SJCRH30 (cell line): ENCODE data around the gene SYNJ1. TPM values are rescaled to one million over a fixed set of nuclear protein-coding genes. Genes with fewer than 3 reads are reported as not detected.
"Not testable (repeated sequence)": the region's sequence is repeated elsewhere in the genome, so short reads cannot be mapped to it uniquely, and the experiment has no call there.

Source experiments
- DNase-seq, 2 experiments: peaks; one replicate each; pipeline ENCODE4 v3.0.0-alpha.2; 2015 to 2020
- H3K27ac ChIP-seq: fragments of 250-450 bp; sonication (Bioruptor Pico); 2 replicates; pipeline ENCODE4 v1.5.1; 2020; ENCODE audit warnings: mild to moderate bottlenecking, moderate library complexity
- H3K27me3 ChIP-seq: fragments of 250-450 bp; sonication (Bioruptor Pico); 2 replicates; pipeline ENCODE4 v1.5.1; 2020; ENCODE audit warnings: mild to moderate bottlenecking, moderate library complexity
- H3K36me3 ChIP-seq: fragments of 250-450 bp; sonication (Bioruptor Pico); 2 replicates; pipeline ENCODE4 v1.5.1; 2020; ENCODE audit warnings: mild to moderate bottlenecking, moderate library complexity
- H3K4me1 ChIP-seq: fragments of 250-450 bp; sonication (Bioruptor Pico); 2 replicates; pipeline ENCODE4 v1.5.1; 2020; ENCODE audit warnings: mild to moderate bottlenecking, moderate library complexity
- H3K4me3 ChIP-seq: fragments of 250-450 bp; sonication (Bioruptor Pico); 2 replicates; pipeline ENCODE4 v1.5.1; 2020; ENCODE audit warnings: mild to moderate bottlenecking, moderate library complexity
- H3K9me3 ChIP-seq: fragments of 250-450 bp; sonication (Bioruptor Pico); replicated peaks from 2 replicates; pipeline ENCODE4 v1.5.1; 2020; ENCODE audit warnings: mild to moderate bottlenecking, moderate library complexity
- total RNA-seq: library from RNA; depleted of rRNA; stranded (reverse); fragments of >200 nt; shearing (Covaris generic); gene quantifications from 2 replicates; pipeline ENCODE4 v1.2.3, GENCODE V29; 2014; rRNA removed

The SYNJ1 gene
- 8.9 and 9.7 TPM in 2 replicates for total RNA-seq

- Histone ChIP-seq H3K4me1 (no peaks in the 10 kb centered on the region), H3K36me3 (peaks cover 7% of the 10 kb centered on the region; the same call in 1 of the 2 replicates), H3K27me3 (no peaks in the 10 kb centered on the region), H3K27ac (peak within 1 kb of the TSS; percentile 76), H3K9me3 (no peaks in the 10 kb centered on the region), H3K4me3 (peak within 1 kb of the TSS; percentile 96)
- DNase-seq, result peak; percentile 95
Measured at GRCh38 chr21:32727687-32728455, at the start of gene SYNJ1. Gene SYNJ1 (minus strand): TSS chr21:32728013. CDS start chr21:32726895, 1,118 bp downstream.

GRCh38 chr21:32777269-32777668 lies 49.5 kb upstream of the SYNJ1 start:
- no peak overlapping the region for H3K4me3 ChIP-seq
- H3K9me3 ChIP-seq, result no peaks in the 10 kb centered on the region
- H3K4me1 ChIP-seq, result no peaks in the 10 kb centered on the region
- H3K27me3 ChIP-seq, result no peaks in the 10 kb centered on the region
- no peak overlapping the region for H3K27ac ChIP-seq
- DNase-seq, result no peak
- no peaks in the 10 kb centered on the region for H3K36me3 ChIP-seq

- Histone ChIP-seq H3K27ac (no peak overlapping the region), H3K9me3 (no peaks in the 10 kb centered on the region), H3K4me3 (no peak overlapping the region), H3K27me3 (no peaks in the 10 kb centered on the region), H3K36me3 (no peaks in the 10 kb centered on the region), H3K4me1 (no peaks in the 10 kb centered on the region)
- no peak for DNase-seq
Measured at GRCh38 chr21:32776743-32777142, 48.9 kb upstream of the SYNJ1 start.

GRCh38 chr21:32773048-32773344 lies 45.2 kb upstream of the SYNJ1 start:
- peak overlapping the region; percentile 87 for H3K4me3 ChIP-seq
- not testable (repeated sequence) for H3K27me3 ChIP-seq, DNase-seq, H3K9me3 ChIP-seq, H3K4me1 ChIP-seq, H3K27ac ChIP-seq
- H3K36me3 ChIP-seq, result peaks cover 15% of the 10 kb centered on the region

- Histone ChIP-seq H3K9me3 (no peaks in the 10 kb centered on the region), H3K4me1 (peaks cover 7% of the 10 kb centered on the region), H3K4me3 (peak overlapping the region; percentile 87), H3K27me3 (no peaks in the 10 kb centered on the region), H3K27ac (peak overlapping the region; percentile 45), H3K36me3 (peaks cover 20% of the 10 kb centered on the region)
- peak in 1 of 2 experiments; percentile 28 for DNase-seq
Measured at GRCh38 chr21:32772281-32773047, 44.7 kb upstream of the SYNJ1 start.

GRCh38 chr21:32770871-32771523 lies 43.2 kb upstream of the SYNJ1 start:
- peaks cover 31% of the 10 kb centered on the region for H3K36me3 ChIP-seq
- peak overlapping the region; percentile 77 for H3K27ac ChIP-seq
- DNase-seq, result peak; percentile 64 to 65
- H3K9me3 ChIP-seq, result no peaks in the 10 kb centered on the region
- H3K4me3 ChIP-seq, result peak overlapping the region; percentile 87
- H3K4me1 ChIP-seq, result peaks cover 7% of the 10 kb centered on the region
- no peaks in the 10 kb centered on the region for H3K27me3 ChIP-seq

- H3K36me3 ChIP-seq, result peaks cover 45% of the 10 kb centered on the region
- peaks cover 7% of the 10 kb centered on the region for H3K4me1 ChIP-seq
- DNase-seq, result no peak
- no peak overlapping the region for H3K27ac ChIP-seq
- H3K27me3 ChIP-seq, result no peaks in the 10 kb centered on the region
- H3K9me3 ChIP-seq, result no peaks in the 10 kb centered on the region
- no peak overlapping the region for H3K4me3 ChIP-seq
Measured at GRCh38 chr21:32768530-32768929, 40.7 kb upstream of the SYNJ1 start.

- no peaks in the 10 kb centered on the region for H3K9me3 ChIP-seq
- DNase-seq, result no peak
- no peak overlapping the region for H3K4me3 ChIP-seq
- peaks cover 79% of the 10 kb centered on the region for H3K36me3 ChIP-seq
- H3K27ac ChIP-seq, result no peak overlapping the region
- H3K27me3 ChIP-seq, result no peaks in the 10 kb centered on the region
- H3K4me1 ChIP-seq, result peaks cover 7% of the 10 kb centered on the region
Measured at GRCh38 chr21:32765058-32765457, 37.2 kb upstream of the SYNJ1 start.

GRCh38 chr21:32764186-32764585 lies 36.4 kb upstream of the SYNJ1 start:
- Histone ChIP-seq H3K36me3 (peaks cover 85% of the 10 kb centered on the region), H3K4me3 (no peak overlapping the region), H3K9me3 (no peaks in the 10 kb centered on the region), H3K27ac (no peak overlapping the region), H3K4me1 (peaks cover 4% of the 10 kb centered on the region; the same call in 1 of the 2 replicates), H3K27me3 (no peaks in the 10 kb centered on the region)
- DNase-seq, result no peak

- H3K4me1 ChIP-seq, result peaks cover 10% of the 10 kb centered on the region; the same call in 1 of the 2 replicates
- H3K9me3 ChIP-seq, result no peaks in the 10 kb centered on the region
- peak in 1 of 2 experiments; percentile 41 for DNase-seq
- H3K27ac ChIP-seq, result no peak overlapping the region
- H3K4me3 ChIP-seq, result no peak overlapping the region
- peaks cover 96% of the 10 kb centered on the region for H3K36me3 ChIP-seq
- no peaks in the 10 kb centered on the region for H3K27me3 ChIP-seq
Measured at GRCh38 chr21:32757804-32758203, 30.0 kb upstream of the SYNJ1 start.

- peaks cover 94% of the 10 kb centered on the region for H3K36me3 ChIP-seq
Measured at GRCh38 chr21:32756096-32756495, 28.3 kb upstream of the SYNJ1 start.

GRCh38 chr21:32753818-32754585 lies 26.2 kb upstream of the SYNJ1 start:
- Histone ChIP-seq H3K4me3 (no peak overlapping the region), H3K27ac (no peak overlapping the region), H3K27me3 (no peaks in the 10 kb centered on the region), H3K9me3 (no peaks in the 10 kb centered on the region), H3K36me3 (peaks cover 93% of the 10 kb centered on the region), H3K4me1 (peaks cover 10% of the 10 kb centered on the region; the same call in 1 of the 2 replicates)
- DNase-seq, result no peak

More at GRCh38 chr21:32756096-32756495, 28.3 kb upstream of the SYNJ1 start:
- peaks cover 10% of the 10 kb centered on the region; the same call in 1 of the 2 replicates for H3K4me1 ChIP-seq
- no peak overlapping the region for H3K27ac ChIP-seq
- H3K27me3 ChIP-seq, result no peaks in the 10 kb centered on the region
- DNase-seq, result no peak
- H3K4me3 ChIP-seq, result no peak overlapping the region
- no peaks in the 10 kb centered on the region for H3K9me3 ChIP-seq

GRCh38 chr21:32750405-32750804 lies 22.6 kb upstream of the SYNJ1 start:
- H3K9me3 ChIP-seq, result no peaks in the 10 kb centered on the region
- 0 out of 2 replicates have a peak, but pooled peaks cover 3% of the 10 kb centered on the region for H3K4me1 ChIP-seq
- no peak overlapping the region for H3K27ac ChIP-seq
- H3K4me3 ChIP-seq, result no peak overlapping the region
- DNase-seq, result no peak
- no peaks in the 10 kb centered on the region for H3K27me3 ChIP-seq
- peaks cover 93% of the 10 kb centered on the region for H3K36me3 ChIP-seq

- no peaks in the 10 kb centered on the region for H3K27me3 ChIP-seq
- no peak overlapping the region for H3K27ac ChIP-seq
- no peak overlapping the region for H3K4me3 ChIP-seq
- 0 out of 2 replicates have a peak, but pooled peaks cover 3% of the 10 kb centered on the region for H3K4me1 ChIP-seq
- H3K36me3 ChIP-seq, result peaks cover 94% of the 10 kb centered on the region
- H3K9me3 ChIP-seq, result no peaks in the 10 kb centered on the region
- no peak for DNase-seq
Measured at GRCh38 chr21:32749662-32750061, 21.8 kb upstream of the SYNJ1 start.
